HepG2 (cell line): Measurements from ENCODE around the gene CDC42SE2. TPM values are rescaled to one million over a fixed set of nuclear protein-coding genes. Genes with fewer than 3 reads are reported as not detected.

Source experiments
- ATAC-seq: fragments of 200-7000 bp; cut with Tn5 transposase; 3 replicates; pipeline ENCODE4 v1.9.1; 2020; ENCODE audit warnings: mild to moderate bottlenecking, moderate library complexity
- BruUV-seq: library from RNA; stranded (reverse); fragments of 400-500 nt; replicated peaks from 2 replicates; lab custom pipeline; 2021; lab: Mats Ljungman, UMichigan
- CTCF ChIA-PET: fragments of 300-600 bp; formaldehyde crosslinking; extraction: SDS; loops from one replicate; lab custom pipeline; 2021; ENCODE audit warnings: low total read pairs, inconsistent platforms, low intra/inter-chr PET ratio; lab: Yijun Ruan, JAX
- POLR2A ChIA-PET: fragments of 350-600 bp; sonication (Branson Sonifier 250); formaldehyde crosslinking; loops from one replicate; lab custom pipeline; 2020; ENCODE audit warnings: antibody characterized with exemption, inconsistent platforms; lab: Yijun Ruan, JAX
- DNase-seq: peaks from one replicate; pipeline ENCODE4 v3.0.0-alpha.2; 2015; ENCODE audit warnings: low spot score
- FAIRE-seq: peaks from 3 replicates; lab custom pipeline; 2011; peaks lifted over from hg19 to GRCh38; lab: Jason Lieb, UNC
- H2AFZ ChIP-seq: one replicate; pipeline ENCODE4 v1.6.1; 2011; ENCODE audit warnings: low read length, inconsistent platforms
- H3K27ac ChIP-seq: fragments of 300-600 bp; 3 replicates; pipeline ENCODE4 v1.8.0; 2011; ENCODE audit warnings: mixed run types, mild to moderate bottlenecking, mixed read lengths, low read length, inconsistent platforms; ENCODE audit not compliant: insufficient read depth; ENCODE audit errors: extremely low read length
- H3K27me3 ChIP-seq, 2 experiments: fragments of 200-600 bp in 1 of 2; 2 replicates in 1 of 2; 3 replicates in 1 of 2; pipeline versions ENCODE4 v1.6.0 to v1.8.0; 2011; ENCODE audit warnings: low read length in 2 of 2, mild to moderate bottlenecking in 2 of 2, moderate library complexity in 2 of 2, inconsistent platforms in 1 of 2; ENCODE audit not compliant: insufficient read depth in 2 of 2, control insufficient read depth in 1 of 2
- H3K36me3 ChIP-seq, 2 experiments: fragments of 200-600 bp in 1 of 2; replicated peaks in 1 of 2; 2 replicates in 1 of 2; 3 replicates in 1 of 2; pipeline versions ENCODE4 v1.5.1 to v1.8.0; 2011; ENCODE audit warnings: low read length in 2 of 2, inconsistent platforms in 1 of 2; ENCODE audit not compliant: insufficient read depth in 2 of 2, control insufficient read depth in 1 of 2
- H3K4me1 ChIP-seq: 2 replicates; pipeline ENCODE4 v1.5.1; 2012; ENCODE audit warnings: low read length, inconsistent platforms; ENCODE audit not compliant: insufficient read depth
- H3K4me2 ChIP-seq: 2 replicates; pipeline ENCODE4 v1.6.0; 2011; ENCODE audit warnings: low read depth, low read length, inconsistent platforms
- H3K4me3 ChIP-seq, 3 experiments: fragments of 200-600 bp in 1 of 3; sonication (generic), shearing (Covaris generic) in 1 of 3; replicated peaks in 1 of 3; 2 replicates each; pipeline ENCODE4 v1.5.1; 2011 to 2016; ENCODE audit warnings: low read length in 3 of 3, inconsistent platforms in 2 of 3, low read depth in 2 of 3, mild to moderate bottlenecking in 2 of 3, control low read depth in 1 of 3, mixed read lengths in 1 of 3; ENCODE audit not compliant: insufficient read depth in 1 of 3
- H3K79me2 ChIP-seq: one replicate; pipeline ENCODE4 v1.6.1; 2011; ENCODE audit warnings: low read length, inconsistent platforms; ENCODE audit not compliant: insufficient read depth
- H3K9ac ChIP-seq: 2 replicates; pipeline ENCODE4 v1.6.0; 2011; ENCODE audit warnings: mild to moderate bottlenecking, low read depth, low read length, inconsistent platforms; ENCODE audit not compliant: insufficient read depth
- H3K9me3 ChIP-seq: 2 replicates; pipeline ENCODE4 v1.5.1; 2012; ENCODE audit warnings: mild to moderate bottlenecking, low read length
- H4K20me1 ChIP-seq: 2 replicates; pipeline ENCODE4 v1.6.0; 2011; ENCODE audit warnings: inconsistent platforms, mild to moderate bottlenecking, low read length, moderate library complexity; ENCODE audit not compliant: insufficient read depth
- AFF4 ChIP-seq: sonication (generic); formaldehyde crosslinking; IDR thresholded peaks from 2 replicates; pipeline ENCODE4 v1.4.0; 2020; ENCODE audit warnings: missing genetic modification reagents
- CHCHD3 ChIP-seq: sonication (generic); formaldehyde crosslinking; IDR thresholded peaks from 2 replicates; pipeline ENCODE4 v1.8.0; 2022; ENCODE audit warnings: mild to moderate bottlenecking, missing genetic modification reagents, moderate library complexity
- FOXK1 ChIP-seq: sonication (generic); formaldehyde crosslinking; IDR thresholded peaks from 2 replicates; pipeline ENCODE4 v1.4.0; 2020; ENCODE audit warnings: low read depth, missing genetic modification reagents, borderline replicate concordance
- FOXP1 ChIP-seq, 2 experiments: fragments of 450-650 bp in 1 of 2; IDR thresholded peaks; 2 replicates each; pipeline ENCODE4 v1.6.1; 2017 to 2018; ENCODE audit warnings: antibody characterized with exemption in 1 of 2
- HBP1 ChIP-seq: IDR thresholded peaks from 2 replicates; pipeline ENCODE4 v1.6.1; 2016; ENCODE audit warnings: low read depth, control low read depth
- NFYB ChIP-seq: sonication (generic); formaldehyde crosslinking; IDR thresholded peaks from 2 replicates; pipeline ENCODE4 v1.4.0; 2020; ENCODE audit warnings: missing genetic modification reagents
- RFXANK ChIP-seq: IDR thresholded peaks from 2 replicates; pipeline ENCODE4 v1.6.1; 2016
- SCMH1 ChIP-seq: sonication (generic); formaldehyde crosslinking; IDR thresholded peaks from 2 replicates; pipeline ENCODE4 v1.9.0; 2021; ENCODE audit warnings: missing genetic modification reagents, mild to moderate bottlenecking, borderline replicate concordance
- SMC3 ChIP-seq: IDR thresholded peaks from 2 replicates; pipeline ENCODE4 v1.6.1; 2011; ENCODE audit warnings: low read length, improper control_type of control experiment
- ZNF484 ChIP-seq: sonication (generic); formaldehyde crosslinking; IDR thresholded peaks from 2 replicates; pipeline ENCODE4 v1.5.1; 2020; ENCODE audit warnings: mild to moderate bottlenecking, low read depth, missing genetic modification reagents, borderline replicate concordance
- ZNF530 ChIP-seq: sonication (generic); formaldehyde crosslinking; IDR thresholded peaks from 2 replicates; pipeline ENCODE4 v1.5.0; 2020; ENCODE audit warnings: low read depth, mild to moderate bottlenecking, missing genetic modification reagents
- ZNF569 ChIP-seq: sonication (generic); formaldehyde crosslinking; IDR thresholded peaks from 2 replicates; pipeline ENCODE4 v1.5.0; 2020; ENCODE audit warnings: mild to moderate bottlenecking, missing genetic modification reagents, moderate library complexity, borderline replicate concordance
- ZNF678 ChIP-seq: sonication (generic); formaldehyde crosslinking; IDR thresholded peaks from 2 replicates; pipeline ENCODE4 v1.4.0; 2020; ENCODE audit warnings: mild to moderate bottlenecking, missing genetic modification reagents
- ZNF737 ChIP-seq: sonication (generic); formaldehyde crosslinking; IDR thresholded peaks from 2 replicates; pipeline ENCODE4 v1.5.0; 2020; ENCODE audit warnings: missing genetic modification reagents, mild to moderate bottlenecking, borderline replicate concordance
- ZNF879 ChIP-seq: sonication (generic); formaldehyde crosslinking; IDR thresholded peaks from 2 replicates; pipeline ENCODE4 v1.8.1; 2023; ENCODE audit warnings: missing genetic modification reagents
- WGBS: methylation state at CpG from one replicate; pipeline ENCODE4 v1.1.6; 2017; ENCODE audit warnings: low lambda C conversion rate; 5-methylcytosine and 5-hydroxymethylcytosine counted together
- in situ Hi-C: cut with HindIII; loops from 2 replicates; pipeline ENCODE4 v1.10.0; 2017; ENCODE audit warnings: low pct_unique_long_range_greater_than_20kb; ENCODE audit not compliant: extremely low pct_ligation_motif_present
- intact Hi-C: fragments of 100-400 bp; cut with micrococcal nuclease; formaldehyde crosslinking; loops from one replicate; pipeline ENCODE4 v1.10.0; 2022; ENCODE audit not compliant: unreplicated experiment
- polyA plus RNA-seq, 8 experiments: library from polyadenylated mRNA; depleted of rRNA in 3 of 8; stranded (reverse) in 7 of 8; unstranded in 1 of 8; fragments of >200 nt; fragmentation: Illumina TruSeq in 4 of 8; extraction: Trizol in 4 of 8; gene quantifications; 2 replicates each; pipeline versions ENCODE4 v1.2.1 to v1.2.3, GENCODE V29; 2011 to 2016; ENCODE audit warnings: low read depth in 4 of 8, missing spikeins in 1 of 8, mixed read lengths in 1 of 8; ENCODE audit not compliant: insufficient read depth in 1 of 8
- total RNA-seq, 5 experiments: library from RNA; depleted of rRNA; stranded (reverse); fragments of >200 nt; fragmentation: Illumina TruSeq; extraction: Trizol; gene quantifications; 2 replicates each; pipeline ENCODE4 v1.2.3, GENCODE V29; 2016; ENCODE audit warnings: low read depth in 1 of 5

CDC42SE2 gene
- total and polyA plus RNA-seq, 2 of the 13 experiments (the other 11 are each of a cell fraction or from before 2014, with no cell fraction given), result 19.6 to 25.0 TPM

GRCh38 chr5:131225282-131225974 is 38.4 kb upstream of the CDC42SE2 start:
- Histone ChIP-seq H3K79me2 (no peaks in the 10 kb centered on the region), H3K27ac (no peak overlapping the region), H3K27me3 (peaks cover 0 to 2% of the 10 kb centered on the region in 2 experiments; a peak in 1 of 5 replicates), H3K36me3 (no peaks in the 10 kb centered on the region), H3K4me3 (no peak overlapping the region), H2AFZ (no peak overlapping the region), H4K20me1 (no peaks in the 10 kb centered on the region), H3K9ac (no peak overlapping the region), H3K4me2 (no peak overlapping the region), H3K9me3 (no peaks in the 10 kb centered on the region), H3K4me1 (no peaks in the 10 kb centered on the region)
- TF ChIP-seq SCMH1 (CRISPR knock-in tag) (no peak), RFXANK (CRISPR knock-in tag) (no peak), FOXK1 (no peak), ZNF530 (no peak), NFYB (CRISPR knock-in tag) (no peak), FOXP1 (IDR thresholded peaks at IDR 0.05) (no peak), FOXP1 (CRISPR knock-in tag; IDR thresholded peaks at IDR 0.05) (no peak), ZNF678 (no peak)
- WGBS, result 47% methylated on average over 4 of the region's 4 CpGs
- in situ Hi-C loops (no loop called here), intact Hi-C loops (no loop called here)
- no TSS peak for BruUV-seq
- DNase-seq (no peak), FAIRE-seq (no peak), ATAC-seq (no peak)
- CTCF ChIA-PET, result no interaction called here
- POLR2A ChIA-PET, result no interaction called here

- no peaks in the 10 kb centered on the region for H3K79me2 ChIP-seq
- H3K4me1 ChIP-seq, result no peaks in the 10 kb centered on the region
- intact Hi-C loops (no loop called here), in situ Hi-C loops (no loop called here)
- H3K27me3 ChIP-seq, result peaks cover 0 to 2% of the 10 kb centered on the region in 2 experiments; a peak in 1 of 5 replicates
- WGBS, result 50% methylated on average over 2 of the region's 2 CpGs
- ChIA-PET POLR2A (no interaction called here), CTCF (no interaction called here)
- H3K9ac ChIP-seq, result no peak overlapping the region
- H4K20me1 ChIP-seq, result no peaks in the 10 kb centered on the region
- H3K4me2 ChIP-seq, result no peak overlapping the region
- BruUV-seq, result no TSS peak
- no peaks in the 10 kb centered on the region for H3K36me3 ChIP-seq
- H3K27ac ChIP-seq, result no peak overlapping the region
- FAIRE-seq, result no peak
- H3K9me3 ChIP-seq, result no peaks in the 10 kb centered on the region
- DNase-seq, result no peak
- no peak overlapping the region for H3K4me3 ChIP-seq
- no peak overlapping the region for H2AFZ ChIP-seq
- ATAC-seq, result no peak
- TF ChIP-seq ZNF737 (CRISPR knock-in tag) (no peak), SMC3 (no peak), ZNF879 (CRISPR knock-in tag) (no peak), AFF4 (CRISPR knock-in tag) (no peak), ZNF484 (CRISPR knock-in tag) (no peak), ZNF569 (CRISPR knock-in tag) (no peak), CHCHD3 (CRISPR knock-in tag) (no peak), HBP1 (CRISPR knock-in tag) (no peak)
These were observed 37.0 kb upstream of the CDC42SE2 start for GRCh38 chr5:131226899-131227298.
